HFFc6 (cell line): ENCODE measurements around the gene ADGRG1. TPM values are rescaled to one million over a fixed set of nuclear protein-coding genes. Genes with fewer than 3 reads are reported as not detected.

ENCODE experiments used
- DNase-seq: peaks from one replicate; pipeline ENCODE4 v3.0.0-alpha.2; 2018
- H3K27ac Mint-ChIP-seq: 2 replicates; pipeline ENCODE4 v1.8.0; 2020; ENCODE audit warnings: mild to moderate bottlenecking, mixed read lengths
- H3K27me3 Mint-ChIP-seq: 2 replicates; pipeline ENCODE4 v1.8.0; 2021; ENCODE audit warnings: mild to moderate bottlenecking, moderate library complexity, mixed read lengths; ENCODE audit not compliant: insufficient read depth
- H3K36me3 Mint-ChIP-seq: 2 replicates; pipeline ENCODE4 v1.8.0; 2021; ENCODE audit warnings: low read depth, mixed read lengths
- H3K4me1 Mint-ChIP-seq: 2 replicates; pipeline ENCODE4 v1.8.0; 2020; ENCODE audit warnings: low read depth, mixed read lengths
- H3K4me3 Mint-ChIP-seq: 2 replicates; pipeline ENCODE4 v1.8.0; 2020; ENCODE audit warnings: mild to moderate bottlenecking, moderate library complexity, mixed read lengths
- H3K9me3 Mint-ChIP-seq: 2 replicates; pipeline ENCODE4 v1.8.0; 2020; ENCODE audit warnings: mild to moderate bottlenecking, mixed read lengths
- total RNA-seq, 6 experiments: library from RNA; stranded (reverse); fragmentation: NEBNext Ultra II Directional; extraction: Animal tissue kit (Norgen Biotek cat#: 25700); gene quantifications; 2 replicates in 1 of 6; 3 replicates in 5 of 6; pipeline ENCODE4 v1.2.3, GENCODE V29; 2021
- TF ChIP-seq, protein P1 (sequence below): fragments of 200-600 bp; sonication (generic); IDR thresholded peaks from 2 replicates; pipeline ENCODE4 v1.5.0; 2021; ENCODE audit warnings: antibody characterized with exemption, mild to moderate bottlenecking

Gene ADGRG1
- total RNA-seq, 6 experiments from 2014 or later, result 0.18 to 1.4 (median 0.50) TPM

DNA sequence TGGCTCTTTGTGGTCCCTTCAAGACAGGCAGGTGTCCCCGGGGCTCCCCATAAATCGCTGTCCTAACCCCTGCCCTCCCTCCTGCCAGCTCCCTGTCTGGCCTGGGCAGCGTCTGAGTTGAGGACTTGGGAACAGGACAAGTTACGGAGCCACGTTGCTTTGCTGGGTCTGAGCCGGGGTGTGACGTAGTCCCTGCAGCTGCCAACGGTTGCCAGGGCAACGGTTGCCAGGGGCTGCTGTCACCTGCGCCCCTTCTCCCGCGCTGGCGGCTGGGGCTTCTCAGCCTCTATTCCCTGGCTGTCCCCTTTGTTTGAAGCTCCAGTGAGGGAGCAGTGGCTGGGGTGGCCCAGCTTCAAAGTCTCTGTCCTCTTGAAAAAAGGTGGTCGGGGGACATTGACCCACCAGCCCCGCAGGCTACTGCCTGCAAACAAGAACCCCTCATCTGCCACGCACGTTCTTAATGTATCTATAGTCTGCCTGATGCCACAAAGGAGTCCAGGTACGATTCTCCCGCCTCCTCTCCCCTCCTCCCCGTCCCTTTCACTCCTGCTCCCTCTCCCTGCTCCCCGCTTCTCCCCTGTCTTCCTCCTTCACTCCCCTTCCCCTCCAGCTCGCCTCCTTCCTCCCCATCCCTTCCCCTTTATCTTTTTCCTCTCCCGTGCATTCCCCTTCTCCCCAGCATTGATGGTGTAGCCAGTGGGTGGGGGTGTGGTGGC, 10.9 kb downstream of the ADGRG1 start:
- no peaks in the 10 kb centered on the region for H3K9me3 Mint-ChIP-seq
- peaks cover 14% of the 10 kb centered on the region for H3K4me1 Mint-ChIP-seq
- no peak for DNase-seq
- TF ChIP-seq, protein P1, sequence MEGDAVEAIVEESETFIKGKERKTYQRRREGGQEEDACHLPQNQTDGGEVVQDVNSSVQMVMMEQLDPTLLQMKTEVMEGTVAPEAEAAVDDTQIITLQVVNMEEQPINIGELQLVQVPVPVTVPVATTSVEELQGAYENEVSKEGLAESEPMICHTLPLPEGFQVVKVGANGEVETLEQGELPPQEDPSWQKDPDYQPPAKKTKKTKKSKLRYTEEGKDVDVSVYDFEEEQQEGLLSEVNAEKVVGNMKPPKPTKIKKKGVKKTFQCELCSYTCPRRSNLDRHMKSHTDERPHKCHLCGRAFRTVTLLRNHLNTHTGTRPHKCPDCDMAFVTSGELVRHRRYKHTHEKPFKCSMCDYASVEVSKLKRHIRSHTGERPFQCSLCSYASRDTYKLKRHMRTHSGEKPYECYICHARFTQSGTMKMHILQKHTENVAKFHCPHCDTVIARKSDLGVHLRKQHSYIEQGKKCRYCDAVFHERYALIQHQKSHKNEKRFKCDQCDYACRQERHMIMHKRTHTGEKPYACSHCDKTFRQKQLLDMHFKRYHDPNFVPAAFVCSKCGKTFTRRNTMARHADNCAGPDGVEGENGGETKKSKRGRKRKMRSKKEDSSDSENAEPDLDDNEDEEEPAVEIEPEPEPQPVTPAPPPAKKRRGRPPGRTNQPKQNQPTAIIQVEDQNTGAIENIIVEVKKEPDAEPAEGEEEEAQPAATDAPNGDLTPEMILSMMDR, result no peak
- H3K36me3 Mint-ChIP-seq, result no peaks in the 10 kb centered on the region
- H3K27me3 Mint-ChIP-seq, result peaks cover 21% of the 10 kb centered on the region
- H3K4me3 Mint-ChIP-seq, result no peak overlapping the region
- no peak overlapping the region for H3K27ac Mint-ChIP-seq

DNA sequence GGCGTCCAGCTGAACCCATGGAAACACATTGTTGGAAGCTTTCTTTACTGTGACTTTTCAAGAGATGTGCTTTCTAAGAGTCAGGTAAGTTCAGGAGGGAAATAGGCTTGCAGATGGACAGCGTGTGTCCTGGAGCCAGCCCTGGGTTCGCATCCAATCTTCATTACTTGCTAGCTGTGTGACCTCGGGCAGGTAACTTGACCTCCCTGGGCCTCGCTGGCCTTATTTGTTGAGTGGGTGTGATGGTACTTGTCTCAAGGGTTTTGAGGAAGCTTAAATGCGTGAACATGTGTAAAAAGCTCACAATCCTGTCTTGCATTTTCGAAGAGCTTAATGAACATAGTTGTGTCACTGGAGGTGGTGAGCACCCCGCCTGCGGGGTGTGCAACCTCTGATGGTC, 11.8 kb downstream of the ADGRG1 start:
- H3K4me3 Mint-ChIP-seq, result no peak overlapping the region
- no peak for DNase-seq
- peaks cover 11% of the 10 kb centered on the region; the same call in 1 of the 2 replicates for H3K4me1 Mint-ChIP-seq
- no peak overlapping the region for H3K27ac Mint-ChIP-seq
- TF ChIP-seq, protein P1, result no peak
- H3K9me3 Mint-ChIP-seq, result no peaks in the 10 kb centered on the region
- peaks cover 21% of the 10 kb centered on the region for H3K27me3 Mint-ChIP-seq
- H3K36me3 Mint-ChIP-seq, result no peaks in the 10 kb centered on the region

DNA sequence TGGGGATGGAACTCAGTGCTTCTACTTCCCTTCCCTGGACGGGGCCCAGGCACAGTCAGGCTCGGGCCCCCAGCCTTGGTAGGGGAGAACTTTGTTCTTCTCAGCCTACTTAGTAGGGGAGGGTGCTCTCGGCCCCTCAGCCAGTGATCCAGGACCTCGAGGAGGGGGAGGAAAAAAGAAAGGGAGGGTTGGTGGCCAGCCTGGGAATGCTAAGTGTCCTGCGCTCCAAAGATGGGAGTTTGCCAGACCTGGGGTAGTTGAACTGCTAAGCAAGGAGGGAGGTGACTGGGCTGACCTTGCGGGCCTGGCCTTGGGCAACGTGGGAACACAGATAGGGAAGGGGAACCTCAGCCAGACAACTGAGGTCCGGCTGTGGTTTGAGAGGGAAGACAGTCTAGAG, 12.2 kb downstream of the ADGRG1 start:
- H3K36me3 Mint-ChIP-seq, result no peaks in the 10 kb centered on the region
- H3K9me3 Mint-ChIP-seq, result no peaks in the 10 kb centered on the region
- TF ChIP-seq, protein P1, result no peak
- H3K27ac Mint-ChIP-seq, result no peak overlapping the region
- peaks cover 21% of the 10 kb centered on the region for H3K27me3 Mint-ChIP-seq
- no peak for DNase-seq
- peaks cover 13% of the 10 kb centered on the region for H3K4me1 Mint-ChIP-seq
- no peak overlapping the region for H3K4me3 Mint-ChIP-seq

DNA sequence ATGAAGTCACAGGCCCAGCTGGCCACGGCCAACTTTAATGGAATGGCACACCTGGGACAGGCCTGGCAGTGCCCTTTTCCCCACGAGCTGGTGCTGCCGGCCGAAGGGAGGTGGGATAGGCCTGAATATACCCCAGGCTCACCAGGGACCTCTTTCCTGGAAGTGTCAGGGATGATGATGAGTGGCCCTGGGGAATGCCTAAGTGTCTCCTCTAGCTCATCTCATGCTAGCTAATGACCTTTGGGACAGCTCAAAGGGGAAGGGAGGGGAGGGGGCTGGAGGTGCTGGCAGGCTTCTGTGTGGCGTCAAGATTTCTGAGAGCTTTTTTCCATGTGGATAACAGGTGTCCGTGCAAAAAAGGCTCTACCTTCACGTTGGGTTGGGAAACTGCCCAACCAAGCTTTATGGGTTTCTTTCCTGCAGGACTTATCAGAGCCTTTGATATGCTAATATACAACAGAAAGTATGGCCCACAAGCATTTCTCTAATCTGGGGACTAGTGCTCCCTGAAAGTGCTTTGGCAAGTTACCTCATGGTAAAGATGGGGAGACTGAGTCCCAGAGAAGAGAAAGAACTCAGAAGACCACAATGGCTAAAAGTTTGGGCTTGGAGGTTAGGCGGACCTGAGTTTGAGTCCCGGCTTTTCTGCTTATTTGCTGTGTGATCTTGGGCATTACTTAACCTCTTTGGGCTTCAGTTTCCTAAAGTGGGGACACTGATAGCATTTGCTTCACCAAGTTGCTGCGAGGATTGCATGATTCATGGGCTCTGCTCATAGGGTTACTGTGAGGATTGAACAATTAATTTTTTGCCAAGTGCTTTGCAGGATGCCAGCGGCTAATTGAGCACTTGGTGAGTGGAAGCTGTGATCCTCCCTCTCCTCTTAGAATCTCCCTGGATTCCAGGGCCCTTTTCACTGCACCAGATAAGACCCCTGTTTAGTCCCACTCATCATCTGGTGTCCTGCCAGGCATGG, 14.0 kb downstream of the ADGRG1 start:
- Mint-ChIP-seq H3K27me3 (peaks cover 14% of the 10 kb centered on the region), H3K27ac (no peak overlapping the region), H3K4me3 (no peak overlapping the region), H3K9me3 (no peaks in the 10 kb centered on the region), H3K4me1 (peaks cover 29% of the 10 kb centered on the region), H3K36me3 (no peaks in the 10 kb centered on the region)
- TF ChIP-seq, protein P1, result no peak
- DNase-seq, result no peak

DNA sequence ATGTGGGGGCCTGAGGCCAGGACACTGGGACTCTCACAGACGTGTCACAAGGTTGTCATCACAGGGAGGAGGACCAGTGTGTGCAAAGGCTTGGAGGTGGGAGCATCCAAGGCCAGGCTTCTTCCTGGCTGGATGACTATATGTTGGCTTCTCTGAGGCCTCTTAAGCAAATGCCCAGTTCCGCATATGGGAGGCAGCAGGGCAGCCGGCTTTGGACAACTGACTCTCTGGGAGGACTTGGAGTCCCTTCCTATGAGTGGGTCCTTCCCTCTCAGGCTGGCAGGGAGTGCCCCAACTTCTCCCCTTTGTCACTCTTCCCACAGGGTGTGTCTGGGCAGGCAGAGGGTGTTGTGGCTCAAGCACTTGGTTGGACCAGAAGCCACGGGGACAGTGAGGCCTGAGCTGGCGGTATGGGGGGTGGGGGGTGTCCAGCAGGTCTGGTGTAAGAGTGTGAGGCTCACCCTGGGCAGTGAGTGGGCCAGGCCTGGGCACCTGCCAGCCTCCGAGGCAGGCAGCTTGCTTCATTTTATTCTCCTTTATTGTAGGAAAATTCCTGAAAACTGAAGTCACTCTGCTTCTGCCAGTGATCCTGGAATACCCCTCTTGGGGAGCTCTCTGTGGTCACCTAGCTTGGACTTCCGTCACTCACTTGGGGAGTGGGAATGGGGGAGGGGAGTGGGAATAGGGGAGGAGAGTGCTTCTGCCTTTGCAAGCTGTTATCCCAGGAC, 14.9 kb downstream of the ADGRG1 start:
- no peak overlapping the region for H3K4me3 Mint-ChIP-seq
- H3K27ac Mint-ChIP-seq, result no peak overlapping the region; the same call in 1 of the 2 replicates
- H3K9me3 Mint-ChIP-seq, result no peaks in the 10 kb centered on the region
- peak; percentile 51 for DNase-seq
- H3K4me1 Mint-ChIP-seq, result peaks cover 31% of the 10 kb centered on the region
- H3K36me3 Mint-ChIP-seq, result no peaks in the 10 kb centered on the region
- peaks cover 7% of the 10 kb centered on the region for H3K27me3 Mint-ChIP-seq
- TF ChIP-seq, protein P1, result no peak
